Adrenal gland (tissue), 5 donors: ENCODE results near the gene SIL1.

ENCODE experiments used
- POLR2A ChIP-seq, 2 donors: fragments of 450-650 bp; IDR thresholded peaks; one replicate each; pipeline ENCODE4 v1.6.1; 2017; ENCODE audit warnings: antibody characterized with exemption in 2 of 2, mild to moderate bottlenecking in 2 of 2, moderate library complexity in 1 of 2
- TF ChIP-seq, protein P1 (sequence below), 6 experiments: fragments of 450-650 bp in 4 of 6; fragments of 200-600 bp in 2 of 6; sonication (generic) in 1 of 6; IDR thresholded peaks; 1 replicate in 5 of 6; 2 replicates in 1 of 6; pipeline versions ENCODE4 v1.5.1 to v1.8.0; 2016 to 2021; ENCODE audit warnings: antibody characterized with exemption in 6 of 6, mild to moderate bottlenecking in 2 of 6, moderate library complexity in 1 of 6
- donor health status: DM: no; HTN: no; CAD: no.

DNA sequence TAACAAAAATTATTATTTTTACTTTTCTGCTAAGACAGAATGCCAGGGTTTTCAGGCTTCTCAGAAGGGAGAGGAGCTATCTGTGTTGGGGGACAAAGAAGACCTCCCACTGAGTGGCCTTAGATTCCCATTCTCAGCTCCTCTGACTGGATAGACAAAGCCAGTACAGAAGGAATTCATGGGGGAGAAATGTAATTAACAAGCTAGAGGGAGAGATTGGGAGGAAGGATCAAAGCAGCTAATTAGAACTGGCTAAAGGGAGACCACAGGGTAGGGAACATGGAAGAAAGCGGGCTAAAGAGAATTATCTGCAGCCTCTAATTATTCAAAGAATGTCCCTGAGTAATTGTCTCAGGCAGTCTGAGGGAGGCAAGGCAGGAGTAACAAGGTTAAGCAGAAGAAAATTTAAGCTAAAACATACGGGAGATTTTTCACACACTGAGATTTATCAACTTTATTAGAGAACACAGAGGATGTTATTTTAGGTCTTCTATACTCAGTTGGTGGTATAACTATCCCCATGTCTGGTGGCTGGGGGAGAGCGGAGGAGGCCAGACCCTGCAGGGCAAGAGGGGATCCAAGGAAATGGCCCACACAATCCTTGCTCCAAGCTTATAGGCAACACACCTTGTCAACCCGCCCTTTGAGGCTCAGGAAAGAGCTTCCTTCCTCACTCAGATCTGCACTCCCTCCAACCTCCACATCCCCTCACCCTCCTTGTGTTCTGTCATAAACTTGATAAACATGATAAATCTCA is 235.4 kb downstream of the SIL1 start:
- no peak for TF ChIP-seq POLR2A (IDR thresholded peaks at IDR 0.05)
- TF ChIP-seq, protein P1, sequence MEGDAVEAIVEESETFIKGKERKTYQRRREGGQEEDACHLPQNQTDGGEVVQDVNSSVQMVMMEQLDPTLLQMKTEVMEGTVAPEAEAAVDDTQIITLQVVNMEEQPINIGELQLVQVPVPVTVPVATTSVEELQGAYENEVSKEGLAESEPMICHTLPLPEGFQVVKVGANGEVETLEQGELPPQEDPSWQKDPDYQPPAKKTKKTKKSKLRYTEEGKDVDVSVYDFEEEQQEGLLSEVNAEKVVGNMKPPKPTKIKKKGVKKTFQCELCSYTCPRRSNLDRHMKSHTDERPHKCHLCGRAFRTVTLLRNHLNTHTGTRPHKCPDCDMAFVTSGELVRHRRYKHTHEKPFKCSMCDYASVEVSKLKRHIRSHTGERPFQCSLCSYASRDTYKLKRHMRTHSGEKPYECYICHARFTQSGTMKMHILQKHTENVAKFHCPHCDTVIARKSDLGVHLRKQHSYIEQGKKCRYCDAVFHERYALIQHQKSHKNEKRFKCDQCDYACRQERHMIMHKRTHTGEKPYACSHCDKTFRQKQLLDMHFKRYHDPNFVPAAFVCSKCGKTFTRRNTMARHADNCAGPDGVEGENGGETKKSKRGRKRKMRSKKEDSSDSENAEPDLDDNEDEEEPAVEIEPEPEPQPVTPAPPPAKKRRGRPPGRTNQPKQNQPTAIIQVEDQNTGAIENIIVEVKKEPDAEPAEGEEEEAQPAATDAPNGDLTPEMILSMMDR (IDR thresholded peaks at IDR 0.05), result no peak
